B cell (primary cell): ENCODE results near the gene G0S2.

Experiments
- EZH2 ChIP-seq: IDR thresholded peaks from 2 replicates; pipeline ENCODE4 v1.6.1; 2012; ENCODE audit warnings: borderline replicate concordance, low read depth, mild to moderate bottlenecking, moderate library complexity, low read length; ENCODE audit not compliant: insufficient read depth, poor library complexity, severe bottlenecking
- TF ChIP-seq, protein P1 (sequence below): fragments of 200-600 bp; IDR thresholded peaks from one replicate; pipeline ENCODE4 v1.8.0; 2022; ENCODE audit warnings: antibody characterized with exemption, mild to moderate bottlenecking

GRCh38 chr1:209629621-209630382 is 45.4 kb upstream of the G0S2 start:
- TF ChIP-seq, protein P1, sequence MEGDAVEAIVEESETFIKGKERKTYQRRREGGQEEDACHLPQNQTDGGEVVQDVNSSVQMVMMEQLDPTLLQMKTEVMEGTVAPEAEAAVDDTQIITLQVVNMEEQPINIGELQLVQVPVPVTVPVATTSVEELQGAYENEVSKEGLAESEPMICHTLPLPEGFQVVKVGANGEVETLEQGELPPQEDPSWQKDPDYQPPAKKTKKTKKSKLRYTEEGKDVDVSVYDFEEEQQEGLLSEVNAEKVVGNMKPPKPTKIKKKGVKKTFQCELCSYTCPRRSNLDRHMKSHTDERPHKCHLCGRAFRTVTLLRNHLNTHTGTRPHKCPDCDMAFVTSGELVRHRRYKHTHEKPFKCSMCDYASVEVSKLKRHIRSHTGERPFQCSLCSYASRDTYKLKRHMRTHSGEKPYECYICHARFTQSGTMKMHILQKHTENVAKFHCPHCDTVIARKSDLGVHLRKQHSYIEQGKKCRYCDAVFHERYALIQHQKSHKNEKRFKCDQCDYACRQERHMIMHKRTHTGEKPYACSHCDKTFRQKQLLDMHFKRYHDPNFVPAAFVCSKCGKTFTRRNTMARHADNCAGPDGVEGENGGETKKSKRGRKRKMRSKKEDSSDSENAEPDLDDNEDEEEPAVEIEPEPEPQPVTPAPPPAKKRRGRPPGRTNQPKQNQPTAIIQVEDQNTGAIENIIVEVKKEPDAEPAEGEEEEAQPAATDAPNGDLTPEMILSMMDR: no peak
- no peak for TF ChIP-seq EZH2
